Urothelium cell line (cell line): ENCODE data around the gene IRF8.
"Not testable (repeated sequence)": the region's sequence is repeated elsewhere in the genome, so short reads cannot be mapped to it uniquely, and the experiment has no call there.

Source experiments
- DNase-seq: peaks from one replicate; pipeline ENCODE4 v3.0.0; 2011; ENCODE audit warnings: low spot score, mixed read lengths
- FAIRE-seq: peaks from 2 replicates; lab custom pipeline; 2011; peaks lifted over from hg19 to GRCh38; lab: Jason Lieb, UNC

IRF8 gene

GRCh38 chr16:85929259-85929721, 30.3 kb downstream of the IRF8 start:
- no peak for FAIRE-seq
- DNase-seq = peak; percentile 49

GRCh38 chr16:85930301-85930700, 31.3 kb downstream of the IRF8 start:
- no peak for DNase-seq
- FAIRE-seq = no peak

- FAIRE-seq (no peak), DNase-seq (no peak)
Observed at GRCh38 chr16:85931596-85932402, 32.8 kb downstream of the IRF8 start.

- FAIRE-seq (no peak), DNase-seq (no peak)
Observed at GRCh38 chr16:85934210-85934609, 35.2 kb downstream of the IRF8 start.

- no peak for FAIRE-seq
- DNase-seq = no peak
Observed at GRCh38 chr16:85935391-85935973, 36.5 kb downstream of the IRF8 start.

GRCh38 chr16:85935974-85936760, 37.2 kb downstream of the IRF8 start:
- DNase-seq = no peak
- no peak for FAIRE-seq

GRCh38 chr16:85936816-85937215, 37.9 kb downstream of the IRF8 start:
- DNase-seq = no peak
- FAIRE-seq = no peak

GRCh38 chr16:85940214-85940613, 41.3 kb downstream of the IRF8 start:
- DNase-seq (no peak), FAIRE-seq (no peak)

GRCh38 chr16:85941863-85942644, 43.1 kb downstream of the IRF8 start:
- no peak for FAIRE-seq
- DNase-seq = no peak

GRCh38 chr16:85942659-85943058, 43.7 kb downstream of the IRF8 start:
- not testable (repeated sequence) for DNase-seq, FAIRE-seq

- DNase-seq (no peak), FAIRE-seq (no peak)
Observed at GRCh38 chr16:85943711-85944110, 44.7 kb downstream of the IRF8 start.

GRCh38 chr16:85944572-85945423, 45.8 kb downstream of the IRF8 start:
- FAIRE-seq = no peak
- no peak for DNase-seq

GRCh38 chr16:85945424-85945751, 46.4 kb downstream of the IRF8 start:
- no peak for FAIRE-seq

GRCh38 chr16:85946541-85947124, 47.7 kb downstream of the IRF8 start:
- no peak for DNase-seq
- no peak for FAIRE-seq

More at GRCh38 chr16:85945424-85945751, 46.4 kb downstream of the IRF8 start:
- no peak for DNase-seq

GRCh38 chr16:85947230-85948137, 48.5 kb downstream of the IRF8 start:
- FAIRE-seq = no peak
- DNase-seq = no peak

GRCh38 chr16:85948138-85948509, 49.2 kb downstream of the IRF8 start:
- FAIRE-seq (no peak), DNase-seq (no peak)

GRCh38 chr16:85948616-85949265, 49.8 kb downstream of the IRF8 start:
- FAIRE-seq = no peak
- DNase-seq = no peak
